Osteocyte (in vitro differentiated cells): ENCODE results near the gene EXOC6B. TPM values are rescaled to one million over a fixed set of nuclear protein-coding genes. Genes with fewer than 3 reads are reported as not detected.

Experiments
- DNase-seq: peaks from one replicate; pipeline ENCODE4 v3.0.0; 2021; ENCODE audit warnings: mixed read lengths; ENCODE audit not compliant: unreplicated experiment; ENCODE audit errors: extremely low spot score
- H3K27ac Mint-ChIP-seq: one replicate; pipeline ENCODE4 v1.8.0; 2021; ENCODE audit warnings: mild to moderate bottlenecking, mixed read lengths; ENCODE audit not compliant: unreplicated experiment
- H3K27me3 Mint-ChIP-seq: one replicate; pipeline ENCODE4 v1.8.0; 2021; ENCODE audit warnings: mixed read lengths; ENCODE audit not compliant: unreplicated experiment
- H3K36me3 Mint-ChIP-seq: one replicate; pipeline ENCODE4 v1.8.0; 2021; ENCODE audit warnings: mixed read lengths; ENCODE audit not compliant: unreplicated experiment
- H3K4me1 Mint-ChIP-seq: one replicate; pipeline ENCODE4 v1.8.0; 2021; ENCODE audit warnings: mixed read lengths; ENCODE audit not compliant: unreplicated experiment
- H3K4me3 Mint-ChIP-seq: one replicate; pipeline ENCODE4 v1.8.0; 2021; ENCODE audit warnings: mild to moderate bottlenecking, moderate library complexity, mixed read lengths; ENCODE audit not compliant: unreplicated experiment
- H3K9me3 Mint-ChIP-seq: one replicate; pipeline ENCODE4 v1.8.0; 2021; ENCODE audit warnings: mixed read lengths; ENCODE audit not compliant: unreplicated experiment
- CTCF ChIP-seq: fragments of 200-600 bp; sonication (generic); IDR thresholded peaks from 2 replicates; pipeline ENCODE4 v1.5.0; 2021; ENCODE audit warnings: antibody characterized with exemption, mild to moderate bottlenecking, moderate library complexity
- total RNA-seq: library from RNA; stranded (reverse); gene quantifications from 2 replicates; pipeline ENCODE4 v1.2.1, GENCODE V29; 2021

EXOC6B gene
- total RNA-seq, 1 donor from 2014 or later: 33.8 TPM

- TF ChIP-seq CTCF: no peak
- no peaks in the 10 kb centered on the region for H3K4me1 Mint-ChIP-seq
- no peak overlapping the region for H3K27ac Mint-ChIP-seq
- H3K9me3 Mint-ChIP-seq: peaks cover 12% of the 10 kb centered on the region
- H3K36me3 Mint-ChIP-seq: no peaks in the 10 kb centered on the region
- H3K27me3 Mint-ChIP-seq: no peaks in the 10 kb centered on the region
- DNase-seq: no peak
- no peak overlapping the region for H3K4me3 Mint-ChIP-seq
Measured at GRCh38 chr2:72386288-72386687, 439.5 kb downstream of the EXOC6B start.

GRCh38 chr2:72378753-72379348, 447.0 kb downstream of the EXOC6B start:
- Mint-ChIP-seq H3K4me3 (no peak overlapping the region), H3K4me1 (peaks cover 1% of the 10 kb centered on the region), H3K36me3 (peaks cover 30% of the 10 kb centered on the region), H3K9me3 (peaks cover 21% of the 10 kb centered on the region), H3K27ac (no peak overlapping the region), H3K27me3 (no peaks in the 10 kb centered on the region)
- DNase-seq: no peak
- no peak for TF ChIP-seq CTCF

- DNase-seq: no peak
- TF ChIP-seq CTCF: peak; percentile 18
- Mint-ChIP-seq H3K4me1 (no peaks in the 10 kb centered on the region), H3K27ac (no peak overlapping the region), H3K36me3 (peaks cover 17% of the 10 kb centered on the region), H3K4me3 (no peak overlapping the region), H3K9me3 (peaks cover 15% of the 10 kb centered on the region), H3K27me3 (no peaks in the 10 kb centered on the region)
Measured at GRCh38 chr2:72367530-72368225, 458.2 kb downstream of the EXOC6B start.

GRCh38 chr2:72363406-72363805, 462.4 kb downstream of the EXOC6B start:
- H3K27ac Mint-ChIP-seq: no peak overlapping the region
- H3K4me1 Mint-ChIP-seq: no peaks in the 10 kb centered on the region
- DNase-seq: no peak
- no peaks in the 10 kb centered on the region for H3K27me3 Mint-ChIP-seq
- H3K9me3 Mint-ChIP-seq: no peaks in the 10 kb centered on the region
- TF ChIP-seq CTCF: no peak
- H3K4me3 Mint-ChIP-seq: no peak overlapping the region
- peaks cover 2% of the 10 kb centered on the region for H3K36me3 Mint-ChIP-seq

GRCh38 chr2:72362733-72363132, 463.1 kb downstream of the EXOC6B start:
- Mint-ChIP-seq H3K4me1 (no peaks in the 10 kb centered on the region), H3K9me3 (no peaks in the 10 kb centered on the region), H3K36me3 (peaks cover 2% of the 10 kb centered on the region), H3K4me3 (no peak overlapping the region), H3K27ac (no peak overlapping the region), H3K27me3 (no peaks in the 10 kb centered on the region)
- TF ChIP-seq CTCF: no peak
- DNase-seq: no peak
